ENCODE measurements around the gene ZNF580. TPM values are rescaled to one million over a fixed set of nuclear protein-coding genes. Genes with fewer than 3 reads are reported as not detected.

The ZNF580 gene
- total and polyA plus RNA-seq, 2 experiments from 2014 or later: 10.1 to 53.8 TPM

- DNase-seq (ENCODE audit: low spot score): peak; percentile 73
- peaks cover 41% of the 10 kb centered on the region for H4K20me1 ChIP-seq (ENCODE audit: insufficient read depth, poor library complexity, severe bottlenecking)
- no peak overlapping the region for H3K4me3 ChIP-seq
- H3K9me2 ChIP-seq (replicated peaks; ENCODE audit: insufficient read depth): no peaks in the 10 kb centered on the region
- no peak overlapping the region for H2AFZ ChIP-seq
- peaks cover 83% of the 10 kb centered on the region for H3K79me2 ChIP-seq
- no peaks in the 10 kb centered on the region for H3K27me3 ChIP-seq
- peak overlapping the region; percentile 98 for H3K27ac ChIP-seq
- H3K4me2 ChIP-seq: peak overlapping the region; percentile 69
- no peaks in the 10 kb centered on the region for H3K36me3 ChIP-seq (replicated peaks; ENCODE audit: insufficient read depth, low read depth)
- peaks cover 25% of the 10 kb centered on the region for H3K4me1 ChIP-seq (ENCODE audit: insufficient read depth)
- WGBS (ENCODE audit: low lambda C conversion rate, missing lambda C conversion rate): 67% methylated on average over 22 of the region's 22 CpGs
- no peaks in the 10 kb centered on the region for H3K9me3 ChIP-seq (ENCODE audit: low read depth)
- no peak for TF ChIP-seq CTCF (IDR thresholded peaks at IDR 0.05; ENCODE audit: poor library complexity)
- no peak for TF ChIP-seq EZH2 (IDR thresholded peaks at IDR 0.05; ENCODE audit: borderline replicate concordance)
- TF ChIP-seq EZH2phosphoT487 (IDR thresholded peaks at IDR 0.05; ENCODE audit: low read depth, severe bottlenecking, unreplicated experiment): no peak
These were observed 42.9 kb downstream of the ZNF580 start for GRCh38 chr19:55683449-55684261.

- no peaks in the 10 kb centered on the region for H3K27me3 ChIP-seq
- H2AFZ ChIP-seq: no peak overlapping the region
- peak overlapping the region; percentile 98 for H3K27ac ChIP-seq
- peaks cover 25% of the 10 kb centered on the region for H3K4me1 ChIP-seq (ENCODE audit: insufficient read depth)
- no peaks in the 10 kb centered on the region for H3K36me3 ChIP-seq (replicated peaks; ENCODE audit: insufficient read depth, low read depth)
- TF ChIP-seq EZH2phosphoT487 (IDR thresholded peaks at IDR 0.05; ENCODE audit: low read depth, severe bottlenecking, unreplicated experiment) (no peak), CTCF (IDR thresholded peaks at IDR 0.05; ENCODE audit: poor library complexity) (no peak), EZH2 (IDR thresholded peaks at IDR 0.05; ENCODE audit: borderline replicate concordance) (no peak)
- no peaks in the 10 kb centered on the region for H3K9me3 ChIP-seq (ENCODE audit: low read depth)
- peaks cover 28% of the 10 kb centered on the region for H4K20me1 ChIP-seq (ENCODE audit: insufficient read depth, poor library complexity, severe bottlenecking)
- no peaks in the 10 kb centered on the region for H3K9me2 ChIP-seq (replicated peaks; ENCODE audit: insufficient read depth)
- no peak for DNase-seq (ENCODE audit: low spot score)
- peak overlapping the region; percentile 69 for H3K4me2 ChIP-seq
- WGBS (ENCODE audit: low lambda C conversion rate, missing lambda C conversion rate): 98% methylated on average over 51 of the region's 60 CpGs
- peaks cover 69% of the 10 kb centered on the region for H3K79me2 ChIP-seq
- H3K4me3 ChIP-seq: no peak overlapping the region
These were observed 44.3 kb downstream of the ZNF580 start for GRCh38 chr19:55684946-55685681.

- H3K27me3 ChIP-seq: no peaks in the 10 kb centered on the region
- H3K4me1 ChIP-seq (ENCODE audit: insufficient read depth): peaks cover 25% of the 10 kb centered on the region
- TF ChIP-seq EZH2phosphoT487 (IDR thresholded peaks at IDR 0.05; ENCODE audit: low read depth, severe bottlenecking, unreplicated experiment) (no peak), EZH2 (IDR thresholded peaks at IDR 0.05; ENCODE audit: borderline replicate concordance) (no peak), CTCF (IDR thresholded peaks at IDR 0.05; ENCODE audit: poor library complexity) (no peak)
- H3K4me2 ChIP-seq: no peak overlapping the region
- peaks cover 28% of the 10 kb centered on the region for H4K20me1 ChIP-seq (ENCODE audit: insufficient read depth, poor library complexity, severe bottlenecking)
- no peaks in the 10 kb centered on the region for H3K9me3 ChIP-seq (ENCODE audit: low read depth)
- peak overlapping the region; percentile 98 for H3K27ac ChIP-seq
- no peaks in the 10 kb centered on the region for H3K9me2 ChIP-seq (replicated peaks; ENCODE audit: insufficient read depth)
- no peak overlapping the region for H2AFZ ChIP-seq
- H3K4me3 ChIP-seq: no peak overlapping the region
- 96% methylated on average over 6 of the region's 6 CpGs for WGBS (ENCODE audit: low lambda C conversion rate, missing lambda C conversion rate)
- peaks cover 66% of the 10 kb centered on the region for H3K79me2 ChIP-seq
- H3K36me3 ChIP-seq (replicated peaks; ENCODE audit: insufficient read depth, low read depth): no peaks in the 10 kb centered on the region
- DNase-seq (ENCODE audit: low spot score): no peak
These were observed 45.0 kb downstream of the ZNF580 start for GRCh38 chr19:55685776-55686175.
